ENCODE measurements around the gene C18orf32. TPM values are rescaled to one million over a fixed set of nuclear protein-coding genes. Genes with fewer than 3 reads are reported as not detected.
"Not testable (repeated sequence)": the region's sequence is repeated elsewhere in the genome, so short reads cannot be mapped to it uniquely, and the experiment has no call there.

C18orf32 gene
- total and polyA plus RNA-seq, 2 donors (not counting 3 experiments of a cell fraction or from before 2014, with no cell fraction given), result 20.4 to 27.4 TPM

DNA sequence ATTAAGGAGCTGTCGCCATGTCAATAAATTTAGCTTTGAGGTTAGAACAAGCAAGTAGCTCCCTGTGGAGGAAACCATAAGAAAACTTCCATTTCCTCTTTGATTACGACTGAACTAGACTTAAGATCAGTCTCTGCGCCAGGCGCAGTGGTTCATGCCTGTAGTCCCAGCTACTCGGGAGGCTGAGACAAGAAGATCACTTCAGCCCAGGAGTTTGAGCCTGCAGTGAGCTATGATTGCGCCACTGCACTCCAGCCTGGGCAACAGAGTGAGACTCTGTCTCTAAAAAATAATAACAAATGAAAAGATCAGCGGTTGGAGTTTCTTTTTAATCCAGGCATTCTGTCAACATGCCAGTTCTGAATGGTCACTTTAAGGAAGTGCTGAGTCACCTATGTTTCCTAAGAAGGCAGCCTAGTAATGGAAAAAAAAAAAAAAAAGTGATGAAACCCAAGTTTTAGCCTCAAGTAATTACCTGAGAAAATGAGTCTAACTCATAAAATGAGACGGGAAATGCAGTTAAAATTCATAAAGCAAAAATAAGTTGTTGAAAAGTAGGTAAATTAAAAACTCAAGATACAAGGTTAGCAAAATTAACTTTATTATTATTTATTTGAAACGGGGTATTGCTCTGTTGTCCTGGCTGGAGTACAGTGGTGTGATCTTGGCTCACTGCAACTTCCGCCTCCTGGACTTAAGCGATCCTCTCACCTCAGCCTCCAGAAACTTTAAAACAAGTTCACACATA is 10.2 kb downstream of the C18orf32 start:
- Histone ChIP-seq H3K27me3 (ENCODE audit: control insufficient read depth in 2 of 2, insufficient read depth in 2 of 2, low read length in 2 of 2) (no peaks in the 10 kb centered on the region), H3K9me3 (replicated peaks; ENCODE audit: control insufficient read depth, insufficient read depth, low read length) (no peaks in the 10 kb centered on the region), H4K20me1 (replicated peaks; ENCODE audit: control insufficient read depth, extremely low read depth, insufficient read depth, low read length) (no peaks in the 10 kb centered on the region), H3K36me3 (ENCODE audit: control insufficient read depth in 2 of 2, extremely low read depth in 1 of 2, insufficient read depth in 2 of 2, low read length in 2 of 2) (peaks cover 0 to 10% of the 10 kb centered on the region in 2 experiments), H3K4me1 (ENCODE audit: control insufficient read depth, extremely low read depth, insufficient read depth, low read length) (peaks cover 15% of the 10 kb centered on the region), H3K9ac (replicated peaks; ENCODE audit: extremely low read depth, insufficient read depth, low read length) (peak overlapping the region; percentile 81), H3K4me2 (ENCODE audit: insufficient read depth, low read length) (peak overlapping the region; percentile 95), H3K9me1 (replicated peaks; ENCODE audit: control insufficient read depth, extremely low read depth, insufficient read depth, low read length) (no peaks in the 10 kb centered on the region), H3K27ac (ENCODE audit: insufficient read depth, low read depth, low read length) (peak overlapping the region; percentile 86), H3K4me3 (replicated peaks in 1 of 3; ENCODE audit: insufficient read depth in 1 of 3, low read depth in 1 of 3, low read length in 3 of 3) (peak overlapping the region in 2 of 3 experiments; percentile 48 to 58), H2AFZ (ENCODE audit: low read depth, low read length) (peak overlapping the region; percentile 48), H3K79me2 (ENCODE audit: control insufficient read depth, insufficient read depth, low read length) (no peaks in the 10 kb centered on the region)
- intact Hi-C loops (cut with micrococcal nuclease), result loop anchor here (1.0 to 2.0 kb wide), 3 partner anchors 10 to 16 kb away; partner anchors contain the start of genes C18orf32, DYM and RPL17
- FAIRE-seq, result peak; percentile 82
- BruUV-seq (replicated peaks), result TSS peak; percentile 29
- TF ChIP-seq JUN (IDR thresholded peaks at IDR 0.05; ENCODE audit: borderline replicate concordance, insufficient read depth, insufficient read length, low read depth) (peak; percentile 84), FOS (IDR thresholded peaks at IDR 0.05; ENCODE audit: borderline replicate concordance, insufficient read depth, low read length) (peak; percentile 71), EZH2 (IDR thresholded peaks at IDR 0.05; ENCODE audit: borderline replicate concordance, low read depth, low read length, severe bottlenecking) (no peak), POLR2AphosphoS5 (IDR thresholded peaks at IDR 0.05; ENCODE audit: insufficient read depth, low read depth, low read length) (peak; percentile 35), CTCF (IDR thresholded peaks at IDR 0.05; ENCODE audit: extremely low read depth in 1 of 2, insufficient read depth in 1 of 2, low read depth in 1 of 2, low read length in 2 of 2) (no peak)
- ChIA-PET CTCF (interaction anchor here (0.8 to 2.3 kb wide), 9 partner anchors 9 to 765 kb away, joined by 3 to 13 read pairs (median 5); partner anchors contain the start of gene C18orf32), POLR2A (interaction anchor here (0.6 to 2.0 kb wide), 6 partner anchors 10 to 336 kb away, joined by 3 to 24 read pairs (median 4); partner anchors contain the start of gene C18orf32)
- dilution Hi-C loops (cut with MboI; ENCODE audit: extremely low pct_ligation_motif_present, low sequenced_read_pairs), result no loop called here
- DNase-seq (ENCODE audit: low read depth, low spot score), result peak; percentile 89

DNA sequence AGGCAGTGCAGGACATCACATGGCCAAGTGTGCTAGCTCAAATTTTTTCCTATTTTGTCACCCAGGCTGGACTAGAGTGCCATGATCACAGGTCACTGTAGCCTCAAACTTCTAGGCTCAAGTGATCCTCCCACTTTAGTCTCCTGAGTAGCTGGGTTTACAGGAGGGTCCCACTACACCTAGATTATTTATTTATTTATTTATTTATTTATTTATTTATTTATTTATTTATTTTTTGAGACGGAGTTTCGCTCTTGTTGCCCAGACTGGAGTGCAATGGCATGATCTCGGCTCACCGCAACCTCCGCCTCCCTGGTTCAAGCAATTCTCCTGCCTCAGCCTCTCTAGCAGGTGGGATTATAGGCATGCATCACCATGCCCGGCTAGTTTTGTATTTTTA is 12.1 kb downstream of the C18orf32 start:
- H3K4me1 ChIP-seq (ENCODE audit: control insufficient read depth, extremely low read depth, insufficient read depth, low read length), result peaks cover 15% of the 10 kb centered on the region
- H3K27me3 ChIP-seq (ENCODE audit: control insufficient read depth in 2 of 2, insufficient read depth in 2 of 2, low read length in 2 of 2); BruUV-seq (replicated peaks); H3K9me3 ChIP-seq (replicated peaks; ENCODE audit: control insufficient read depth, insufficient read depth, low read length); POLR2A ChIA-PET; H3K9ac ChIP-seq (replicated peaks; ENCODE audit: extremely low read depth, insufficient read depth, low read length); H3K36me3 ChIP-seq (ENCODE audit: control insufficient read depth in 2 of 2, extremely low read depth in 1 of 2, insufficient read depth in 2 of 2, low read length in 2 of 2); FAIRE-seq; H2AFZ ChIP-seq (ENCODE audit: low read depth, low read length); H3K4me2 ChIP-seq (ENCODE audit: insufficient read depth, low read length); intact Hi-C loops (cut with micrococcal nuclease); DNase-seq (ENCODE audit: low read depth, low spot score); dilution Hi-C loops (cut with MboI; ENCODE audit: extremely low pct_ligation_motif_present, low sequenced_read_pairs); H3K79me2 ChIP-seq (ENCODE audit: control insufficient read depth, insufficient read depth, low read length); H3K9me1 ChIP-seq (replicated peaks; ENCODE audit: control insufficient read depth, extremely low read depth, insufficient read depth, low read length); H3K4me3 ChIP-seq (replicated peaks in 1 of 3; ENCODE audit: insufficient read depth in 1 of 3, low read depth in 1 of 3, low read length in 3 of 3); H4K20me1 ChIP-seq (replicated peaks; ENCODE audit: control insufficient read depth, extremely low read depth, insufficient read depth, low read length); H3K27ac ChIP-seq (ENCODE audit: insufficient read depth, low read depth, low read length): not testable (repeated sequence)
- CTCF ChIA-PET, result interaction anchor here (1.7 kb wide), 1 partner anchor 10 kb away, joined by 6 read pairs; no protein-coding TSS in a partner anchor

Measured in endothelial cell of umbilical vein (primary cell).